HEK293T (cell line): ENCODE results near the gene SGMS1.
"Not testable (repeated sequence)": the region's sequence is repeated elsewhere in the genome, so short reads cannot be mapped to it uniquely, and the experiment has no call there.

Source experiments
- CTCF ChIA-PET: fragments of 350-600 bp; formaldehyde crosslinking; extraction: SDS; loops from one replicate; lab custom pipeline; 2021; ENCODE audit warnings: antibody characterized with exemption, inconsistent platforms; lab: Yijun Ruan, JAX
- POLR2A ChIA-PET: fragments of 350-600 bp; formaldehyde crosslinking; extraction: SDS; loops from one replicate; lab custom pipeline; 2020; ENCODE audit warnings: antibody characterized with exemption, inconsistent platforms; lab: Yijun Ruan, JAX
- DNase-seq: peaks from one replicate; pipeline ENCODE4 v3.0.0; 2012; ENCODE audit warnings: mixed read lengths; ENCODE audit errors: extremely low spot score
- ARNT ChIP-seq: fragments of 450-650 bp; IDR thresholded peaks from 2 replicates; pipeline ENCODE4 v1.6.1; 2017; ENCODE audit warnings: mild to moderate bottlenecking
- BHLHE40 ChIP-seq: fragments of 450-650 bp; IDR thresholded peaks from 2 replicates; pipeline ENCODE4 v1.6.1; 2016; ENCODE audit warnings: mild to moderate bottlenecking, moderate library complexity, borderline replicate concordance
- CTBP1 ChIP-seq: fragments of 450-650 bp; IDR thresholded peaks from 2 replicates; pipeline ENCODE4 v1.6.1; 2016; ENCODE audit warnings: borderline replicate concordance
- ELF4 ChIP-seq: fragments of 450-650 bp; IDR thresholded peaks from 2 replicates; pipeline ENCODE4 v1.6.1; 2017; ENCODE audit warnings: antibody characterized with exemption
- FOXA1 ChIP-seq: fragments of 450-650 bp; IDR thresholded peaks from 2 replicates; pipeline ENCODE4 v1.6.1; 2016; ENCODE audit warnings: mild to moderate bottlenecking
- FOXK2 ChIP-seq: fragments of 450-650 bp; IDR thresholded peaks from 2 replicates; pipeline ENCODE4 v1.6.1; 2016; ENCODE audit warnings: mild to moderate bottlenecking
- FOXM1 ChIP-seq: fragments of 450-650 bp; IDR thresholded peaks from 2 replicates; pipeline ENCODE4 v1.6.1; 2017; ENCODE audit warnings: mild to moderate bottlenecking, borderline replicate concordance
- HDGF ChIP-seq: fragments of 450-650 bp; IDR thresholded peaks from 2 replicates; pipeline ENCODE4 v1.6.1; 2017; ENCODE audit warnings: antibody characterized with exemption, borderline replicate concordance
- L3MBTL2 ChIP-seq: fragments of 450-650 bp; conservative IDR thresholded peaks from 2 replicates; pipeline ENCODE4 v1.6.1; 2016; ENCODE audit warnings: mild to moderate bottlenecking
- LEF1 ChIP-seq: fragments of 450-650 bp; IDR thresholded peaks from 2 replicates; pipeline ENCODE4 v1.6.1; 2017; ENCODE audit warnings: mild to moderate bottlenecking, borderline replicate concordance
- NFRKB ChIP-seq: fragments of 450-650 bp; IDR thresholded peaks from 2 replicates; pipeline ENCODE4 v1.6.1; 2016; ENCODE audit warnings: mild to moderate bottlenecking, moderate library complexity
- PKNOX1 ChIP-seq: fragments of 450-650 bp; IDR thresholded peaks from 2 replicates; pipeline ENCODE4 v1.6.1; 2016
- SP1 ChIP-seq: fragments of 450-650 bp; IDR thresholded peaks from 2 replicates; pipeline ENCODE4 v1.6.1; 2017
- SUZ12 ChIP-seq: fragments of 450-650 bp; IDR thresholded peaks from 2 replicates; pipeline ENCODE4 v1.6.1; 2016; ENCODE audit warnings: mild to moderate bottlenecking
- TARDBP ChIP-seq: fragments of 450-650 bp; IDR thresholded peaks from 2 replicates; pipeline ENCODE4 v1.6.1; 2016
- ZNF384 ChIP-seq: fragments of 450-650 bp; IDR thresholded peaks from 2 replicates; pipeline ENCODE4 v1.6.1; 2016

Gene SGMS1

GRCh38 chr10:50431133-50431532 lies 192.6 kb downstream of the SGMS1 start:
- DNase-seq, result no peak
- POLR2A ChIA-PET, result no interaction called here

GRCh38 chr10:50426485-50426884 lies 197.3 kb downstream of the SGMS1 start:
- DNase-seq, result no peak
- ChIA-PET CTCF (no interaction called here), POLR2A (no interaction called here)
- TF ChIP-seq ZNF384 (no peak), HDGF (no peak), CTBP1 (no peak), TARDBP (no peak), FOXK2 (no peak), SUZ12 (no peak), BHLHE40 (no peak), ELF4 (no peak), PKNOX1 (no peak), SP1 (no peak), L3MBTL2 (no peak), FOXM1 (no peak), NFRKB (no peak), ARNT (no peak), LEF1 (no peak), FOXA1 (no peak)

More at GRCh38 chr10:50431133-50431532, 192.6 kb downstream of the SGMS1 start:
- CTCF ChIA-PET, result no interaction called here
- TF ChIP-seq NFRKB, result no peak
- no peak for TF ChIP-seq L3MBTL2
- no peak for TF ChIP-seq SP1
- TF ChIP-seq FOXK2, result no peak
- TF ChIP-seq TARDBP, result no peak
- TF ChIP-seq ZNF384, result no peak
- TF ChIP-seq LEF1, result no peak
- no peak for TF ChIP-seq FOXA1
- TF ChIP-seq CTBP1, result no peak
- no peak for TF ChIP-seq FOXM1
- no peak for TF ChIP-seq ARNT
- no peak for TF ChIP-seq SUZ12
- no peak for TF ChIP-seq BHLHE40
- TF ChIP-seq ELF4, result no peak
- no peak for TF ChIP-seq HDGF
- no peak for TF ChIP-seq PKNOX1

- DNase-seq, POLR2A ChIA-PET, CTCF ChIA-PET: not testable (repeated sequence)
These were observed 198.5 kb downstream of the SGMS1 start for GRCh38 chr10:50425215-50425614.

- no peak for DNase-seq
- TF ChIP-seq FOXM1, result no peak
- ChIA-PET POLR2A (no interaction called here), CTCF (no interaction called here)
These were observed 200.3 kb downstream of the SGMS1 start for GRCh38 chr10:50423448-50423847.

GRCh38 chr10:50422259-50422658 lies 201.5 kb downstream of the SGMS1 start:
- TF ChIP-seq ARNT, result no peak
- TF ChIP-seq SP1, result no peak
- TF ChIP-seq FOXA1, result no peak
- TF ChIP-seq SUZ12, result no peak
- no peak for TF ChIP-seq FOXM1
- TF ChIP-seq NFRKB, result no peak
- TF ChIP-seq HDGF, result no peak
- TF ChIP-seq PKNOX1, result no peak
- no peak for TF ChIP-seq ZNF384
- TF ChIP-seq L3MBTL2, result no peak
- ChIA-PET CTCF (no interaction called here), POLR2A (no interaction called here)
- no peak for DNase-seq

- ChIA-PET POLR2A (interaction anchor here (1.4 kb wide), 1 partner anchor 204 kb away, joined by 4 read pairs; no protein-coding TSS in a partner anchor), CTCF (no interaction called here)
- TF ChIP-seq FOXK2 (no peak), ZNF384 (no peak), CTBP1 (no peak), FOXA1 (no peak), LEF1 (no peak), FOXM1 (no peak), NFRKB (no peak), TARDBP (no peak)
- peak; percentile 45 for DNase-seq
These were observed 202.6 kb downstream of the SGMS1 start for GRCh38 chr10:50421026-50421719.
